Gastroesophageal sphincter (tissue), 4 donors: ENCODE data around the gene GMNN. TPM values are rescaled to one million over a fixed set of nuclear protein-coding genes. Genes with fewer than 3 reads are reported as not detected.

Experiments
- ATAC-seq: fragments of 150-250 bp; one replicate; pipeline ENCODE4 v1.9.1; 2016; ENCODE audit warnings: mild to moderate bottlenecking, moderate library complexity
- H3K27ac ChIP-seq, 4 donors: fragments of 200-600 bp; sonication (generic) in 3 of 4; 1 replicate in 3 of 4; 2 replicates in 1 of 4; pipeline ENCODE4 v1.5.1; 2016 to 2019
- H3K27me3 ChIP-seq: fragments of 200-600 bp; sonication (generic); one replicate; pipeline ENCODE4 v1.5.1; 2019
- H3K36me3 ChIP-seq, 2 donors: fragments of 200-600 bp; sonication (generic); one replicate each; pipeline ENCODE4 v1.5.1; 2019; ENCODE audit warnings: control low read depth in 1 of 2
- H3K4me1 ChIP-seq, 3 donors: fragments of 200-600 bp; sonication (generic); 1 replicate in 2 of 3; 2 replicates in 1 of 3; pipeline ENCODE4 v1.5.1; 2016 to 2019; ENCODE audit warnings: control low read depth in 2 of 3
- H3K4me3 ChIP-seq, 2 donors: fragments of 200-600 bp; sonication (generic); one replicate each; pipeline ENCODE4 v1.5.1; 2019; ENCODE audit warnings: mild to moderate bottlenecking in 1 of 2, moderate library complexity in 1 of 2
- H3K9me3 ChIP-seq, 3 donors: fragments of 200-600 bp; sonication (generic); one replicate each; pipeline ENCODE4 v1.5.1; 2017 to 2019; ENCODE audit warnings: control low read depth in 2 of 3
- CTCF ChIP-seq, 4 experiments: fragments of 200-600 bp in 2 of 4; fragments of 450-650 bp in 2 of 4; sonication (generic) in 1 of 4; IDR thresholded peaks; one replicate each; pipeline ENCODE4 v1.5.1; 2017 to 2019; ENCODE audit warnings: antibody characterized with exemption in 4 of 4, mild to moderate bottlenecking in 2 of 4, moderate library complexity in 2 of 4
- EP300 ChIP-seq: sonication (generic); formaldehyde crosslinking; IDR thresholded peaks from one replicate; pipeline ENCODE4 v1.6.1; 2017; ENCODE audit warnings: antibody characterized with exemption, mild to moderate bottlenecking
- POLR2A ChIP-seq, 2 donors: fragments of 450-650 bp; IDR thresholded peaks; one replicate each; pipeline ENCODE4 v1.6.1; 2017; ENCODE audit warnings: antibody characterized with exemption in 2 of 2, mild to moderate bottlenecking in 2 of 2, moderate library complexity in 1 of 2
- POLR2AphosphoS5 ChIP-seq: sonication (generic); formaldehyde crosslinking; IDR thresholded peaks from one replicate; pipeline ENCODE4 v1.6.1; 2017; ENCODE audit warnings: antibody characterized with exemption
- WGBS, 2 donors: methylation state at CpG; one replicate each; pipeline ENCODE4 v1.1.5; 2018; ENCODE audit warnings: low coverage in 1 of 2; 5-methylcytosine and 5-hydroxymethylcytosine counted together
- total RNA-seq, 4 donors: library from RNA; depleted of rRNA; stranded (reverse); fragments of >200 nt; gene quantifications; one replicate each; pipeline ENCODE4 v1.1.0, GENCODE V29; 2016

Gene GMNN
- total RNA-seq, 4 donors from 2014 or later = 2.7 to 9.7 (median 4.0) TPM

GRCh38 chr6:24780206-24780605 lies 5.5 kb downstream of the GMNN start:
- peaks cover 0 to 13% (median 5%) of the 10 kb centered on the region in 3 donors for H3K4me1 ChIP-seq
- no peak overlapping the region for H3K4me3 ChIP-seq
- no peak for TF ChIP-seq POLR2AphosphoS5
- TF ChIP-seq EP300 = no peak
- no peak for TF ChIP-seq POLR2A (IDR thresholded peaks at IDR 0.05)
- no peak for TF ChIP-seq CTCF (IDR thresholded peaks at IDR 0.05)
- H3K9me3 ChIP-seq = no peaks in the 10 kb centered on the region
- peaks cover 0 to 43% of the 10 kb centered on the region in 2 donors for H3K36me3 ChIP-seq
- no peak overlapping the region for H3K27ac ChIP-seq
- WGBS, 2 donors = 90 to 91% methylated on average over 4 of the region's 4 CpGs
- no peak for ATAC-seq
- H3K27me3 ChIP-seq = no peaks in the 10 kb centered on the region

- 89 to 96% methylated on average over 4 of the region's 4 CpGs for WGBS, 2 donors
These were observed 13.4 kb downstream of the GMNN start for GRCh38 chr6:24788031-24788665.

GRCh38 chr6:24795106-24795505 lies 20.4 kb downstream of the GMNN start:
- H3K4me3 ChIP-seq = no peak overlapping the region
- 94 to 100% methylated on average over 1 to 2 of the region's 2 CpGs for WGBS, 2 donors
- no peaks in the 10 kb centered on the region for H3K36me3 ChIP-seq
- H3K9me3 ChIP-seq = no peaks in the 10 kb centered on the region
- H3K4me1 ChIP-seq = peaks cover 0 to 7% (median 0%) of the 10 kb centered on the region in 3 donors
- no peaks in the 10 kb centered on the region for H3K27me3 ChIP-seq
- TF ChIP-seq POLR2AphosphoS5 (no peak), EP300 (no peak), POLR2A (IDR thresholded peaks at IDR 0.05) (no peak), CTCF (IDR thresholded peaks at IDR 0.05) (no peak)
- ATAC-seq = no peak
- H3K27ac ChIP-seq = no peak overlapping the region

More at GRCh38 chr6:24788031-24788665, 13.4 kb downstream of the GMNN start:
- Histone ChIP-seq H3K27ac (no peak overlapping the region), H3K36me3 (peaks cover 0 to 54% of the 10 kb centered on the region in 2 donors), H3K27me3 (no peaks in the 10 kb centered on the region), H3K4me3 (no peak overlapping the region), H3K9me3 (no peaks in the 10 kb centered on the region), H3K4me1 (no peaks in the 10 kb centered on the region)
- TF ChIP-seq POLR2A (IDR thresholded peaks at IDR 0.05) (no peak), POLR2AphosphoS5 (no peak)
- no peak for ATAC-seq

GRCh38 chr6:24796616-24797290 lies 22.0 kb downstream of the GMNN start:
- 92 to 97% methylated on average over 4 to 5 of the region's 6 CpGs for WGBS, 2 donors
- Histone ChIP-seq H3K9me3 (no peaks in the 10 kb centered on the region), H3K4me1 (peaks cover 0 to 7% (median 0%) of the 10 kb centered on the region in 3 donors), H3K4me3 (no peak overlapping the region), H3K27ac (no peak overlapping the region), H3K27me3 (no peaks in the 10 kb centered on the region), H3K36me3 (no peaks in the 10 kb centered on the region)
- ATAC-seq = no peak
- no peak for TF ChIP-seq EP300

GRCh38 chr6:24797596-24798216 lies 23.0 kb downstream of the GMNN start:
- Histone ChIP-seq H3K4me1 (peaks cover 0 to 7% (median 0%) of the 10 kb centered on the region in 3 donors), H3K9me3 (no peaks in the 10 kb centered on the region), H3K27ac (no peak overlapping the region), H3K36me3 (no peaks in the 10 kb centered on the region), H3K27me3 (no peaks in the 10 kb centered on the region), H3K4me3 (no peak overlapping the region)
- no peak for ATAC-seq
- TF ChIP-seq EP300 (no peak), CTCF (IDR thresholded peaks at IDR 0.05) (no peak), POLR2AphosphoS5 (no peak), POLR2A (IDR thresholded peaks at IDR 0.05) (no peak)
- 72 to 77% methylated on average over 4 to 5 of the region's 6 CpGs for WGBS, 2 donors
